ENCODE data around the gene CRYBG2. TPM values are rescaled to one million over a fixed set of nuclear protein-coding genes. Genes with fewer than 3 reads are reported as not detected.
A peak's percentile ranks its signal among the peaks of the same experiment; 100 is the strongest.
"Not testable (repeated sequence)": the region's sequence is repeated elsewhere in the genome, so short reads cannot be mapped to it uniquely, and the experiment has no call there.

Gene CRYBG2
- total RNA-seq, 6 experiments from 2014 or later = not detected

DNA sequence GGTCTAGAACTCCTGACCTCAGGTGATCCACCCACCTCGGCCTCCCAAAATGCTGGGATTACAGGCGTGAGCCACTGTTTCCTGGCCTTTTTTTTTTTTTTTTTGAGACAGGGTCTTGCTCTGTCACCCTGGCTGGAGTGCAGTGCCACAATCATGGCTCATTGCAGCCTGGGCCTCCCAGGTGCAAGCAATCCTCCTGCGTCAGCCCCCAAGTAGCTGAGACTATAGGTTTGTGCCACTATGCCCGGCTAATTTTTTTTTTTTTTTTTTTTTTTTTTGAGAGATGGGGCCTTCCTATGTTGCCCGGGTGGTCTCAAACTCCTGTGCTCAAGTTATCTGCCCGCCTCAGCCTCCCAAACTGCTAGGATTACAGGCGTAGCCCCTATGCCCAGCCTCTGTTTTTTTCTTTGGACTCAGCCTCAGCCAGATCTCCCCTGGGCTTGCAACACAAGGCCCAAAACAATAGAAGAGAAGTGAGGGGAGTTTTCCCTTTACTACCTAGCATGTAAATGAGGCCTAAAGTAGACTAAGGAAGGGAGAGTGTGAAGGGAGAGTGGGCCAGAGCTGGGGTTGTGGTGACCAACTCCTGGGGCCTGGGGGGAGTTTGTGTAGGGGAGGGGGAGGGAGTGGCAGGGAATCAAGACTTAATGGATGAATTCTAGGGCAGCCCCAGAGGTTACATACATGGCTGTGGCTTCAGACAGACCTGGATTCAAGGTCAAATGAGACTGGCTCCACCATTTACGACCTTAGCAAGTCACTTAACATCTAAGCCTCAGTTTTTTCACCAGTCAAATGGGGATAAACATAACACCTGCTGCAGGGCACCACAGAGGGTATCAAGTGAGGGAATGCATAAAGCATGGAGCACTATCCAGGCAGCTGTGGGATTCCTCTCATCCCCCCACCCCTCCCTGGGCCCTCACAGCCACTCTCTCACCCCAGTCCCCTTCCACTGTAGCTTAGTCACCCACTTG lies 37.8 kb downstream of the CRYBG2 start:
- Mint-ChIP-seq H3K9me3 (no peaks in the 10 kb centered on the region), H3K27ac (no peak overlapping the region), H3K4me1 (ENCODE audit: low read depth) (peaks cover 9% of the 10 kb centered on the region), H3K27me3 (ENCODE audit: insufficient read depth) (peaks cover 23% of the 10 kb centered on the region), H3K4me3 (no peak overlapping the region), H3K36me3 (ENCODE audit: low read depth) (no peaks in the 10 kb centered on the region)
- no peak for DNase-seq
- TF ChIP-seq, protein P1, sequence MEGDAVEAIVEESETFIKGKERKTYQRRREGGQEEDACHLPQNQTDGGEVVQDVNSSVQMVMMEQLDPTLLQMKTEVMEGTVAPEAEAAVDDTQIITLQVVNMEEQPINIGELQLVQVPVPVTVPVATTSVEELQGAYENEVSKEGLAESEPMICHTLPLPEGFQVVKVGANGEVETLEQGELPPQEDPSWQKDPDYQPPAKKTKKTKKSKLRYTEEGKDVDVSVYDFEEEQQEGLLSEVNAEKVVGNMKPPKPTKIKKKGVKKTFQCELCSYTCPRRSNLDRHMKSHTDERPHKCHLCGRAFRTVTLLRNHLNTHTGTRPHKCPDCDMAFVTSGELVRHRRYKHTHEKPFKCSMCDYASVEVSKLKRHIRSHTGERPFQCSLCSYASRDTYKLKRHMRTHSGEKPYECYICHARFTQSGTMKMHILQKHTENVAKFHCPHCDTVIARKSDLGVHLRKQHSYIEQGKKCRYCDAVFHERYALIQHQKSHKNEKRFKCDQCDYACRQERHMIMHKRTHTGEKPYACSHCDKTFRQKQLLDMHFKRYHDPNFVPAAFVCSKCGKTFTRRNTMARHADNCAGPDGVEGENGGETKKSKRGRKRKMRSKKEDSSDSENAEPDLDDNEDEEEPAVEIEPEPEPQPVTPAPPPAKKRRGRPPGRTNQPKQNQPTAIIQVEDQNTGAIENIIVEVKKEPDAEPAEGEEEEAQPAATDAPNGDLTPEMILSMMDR (IDR thresholded peaks at IDR 0.05) = no peak

DNA sequence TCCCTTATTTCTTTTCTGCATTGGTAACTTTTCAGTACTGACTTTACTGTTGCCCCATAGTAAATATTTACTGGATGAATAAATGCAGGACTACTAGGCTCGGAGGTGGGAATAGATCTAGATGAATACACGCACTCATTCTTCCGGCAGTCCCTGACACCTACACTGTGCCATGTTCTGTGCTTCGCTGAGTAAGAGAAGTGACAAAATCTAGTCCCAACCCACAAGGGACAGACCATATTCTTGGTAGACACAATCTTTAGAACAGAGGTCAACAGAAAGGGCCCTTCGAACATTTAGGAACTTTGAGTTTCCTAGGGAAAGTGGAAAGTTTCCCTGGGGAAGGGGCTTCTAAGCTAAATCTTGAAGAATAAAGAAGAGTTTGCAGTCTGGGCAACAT lies 39.4 kb downstream of the CRYBG2 start:
- H3K4me1 Mint-ChIP-seq (ENCODE audit: low read depth) = peaks cover 6% of the 10 kb centered on the region; the same call in 1 of the 2 replicates
- H3K4me3 Mint-ChIP-seq = no peak overlapping the region
- TF ChIP-seq, protein P1 (IDR thresholded peaks at IDR 0.05) = no peak
- no peaks in the 10 kb centered on the region for H3K9me3 Mint-ChIP-seq
- H3K36me3 Mint-ChIP-seq (ENCODE audit: low read depth) = no peaks in the 10 kb centered on the region
- H3K27me3 Mint-ChIP-seq (ENCODE audit: insufficient read depth) = peaks cover 23% of the 10 kb centered on the region
- H3K27ac Mint-ChIP-seq = no peak overlapping the region
- no peak for DNase-seq

DNA sequence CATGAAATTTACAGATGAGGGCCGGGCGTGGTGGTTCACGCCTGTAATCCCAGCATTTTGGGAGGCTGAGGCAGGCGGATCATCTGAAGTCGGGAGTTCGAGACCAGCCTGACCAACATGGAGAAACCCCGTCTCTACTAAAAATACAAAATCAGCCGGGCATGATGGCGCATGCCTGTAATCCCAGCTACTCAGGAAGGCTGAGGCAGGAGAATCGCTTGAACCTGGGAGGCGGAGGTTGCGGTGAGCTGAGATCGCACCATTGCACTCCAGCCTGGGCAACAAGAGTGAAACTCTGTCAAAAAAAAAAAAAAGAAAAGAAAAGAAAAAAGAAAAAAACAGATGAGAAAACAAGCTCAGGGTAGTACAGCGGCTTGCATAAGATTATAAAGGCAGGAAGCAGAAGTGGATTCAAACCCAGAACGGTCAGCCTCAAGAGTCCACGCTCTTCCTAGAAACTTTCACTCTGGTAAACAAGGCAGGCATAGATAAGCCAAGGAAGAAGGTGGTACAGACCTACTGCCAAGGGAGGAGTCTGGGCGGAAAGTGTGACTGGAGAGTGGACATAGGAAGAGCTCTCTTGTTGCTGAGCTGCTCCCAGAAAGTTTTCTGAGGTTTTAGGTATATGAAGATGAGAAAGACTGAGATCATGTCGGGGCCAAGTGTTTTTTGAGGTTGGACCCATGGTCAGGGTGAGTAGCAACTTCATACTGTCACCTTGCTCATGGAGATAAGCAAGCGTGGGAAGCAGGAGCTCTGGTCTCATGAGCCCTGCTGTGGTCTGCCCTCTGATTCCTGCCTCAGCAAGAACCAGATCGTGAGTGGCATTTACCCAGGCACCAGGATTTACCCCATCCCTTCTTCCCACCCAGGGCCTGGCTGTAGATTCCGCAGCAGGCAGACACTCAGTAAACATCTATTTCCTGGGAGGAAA lies 45.7 kb downstream of the CRYBG2 start:
- H3K4me1 Mint-ChIP-seq (ENCODE audit: low read depth) = peaks cover 23% of the 10 kb centered on the region
- DNase-seq; H3K36me3 Mint-ChIP-seq (ENCODE audit: low read depth); H3K27me3 Mint-ChIP-seq (ENCODE audit: insufficient read depth); H3K27ac Mint-ChIP-seq; H3K4me3 Mint-ChIP-seq; H3K9me3 Mint-ChIP-seq: not testable (repeated sequence)

DNA sequence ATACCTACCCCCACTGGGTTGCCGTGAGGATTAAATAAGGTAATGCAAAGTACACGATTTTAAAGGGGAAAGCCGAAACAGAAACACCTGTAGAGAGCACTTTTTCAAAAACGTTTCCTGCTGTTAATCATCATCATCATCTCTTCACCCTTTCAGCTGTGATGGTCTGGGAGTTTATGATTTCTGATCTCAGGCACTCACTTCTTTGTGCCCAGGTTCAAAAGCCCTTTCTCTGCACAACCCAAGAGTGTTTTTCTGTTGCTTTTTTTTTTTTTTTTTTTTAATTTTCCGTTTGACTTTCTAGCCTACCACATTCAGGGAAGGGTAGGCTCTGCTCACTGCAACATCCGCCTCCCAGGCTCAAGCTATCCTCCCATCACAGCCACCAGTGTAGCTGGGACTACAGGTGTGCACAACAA lies 46.6 kb downstream of the CRYBG2 start:
- Mint-ChIP-seq H3K36me3 (ENCODE audit: low read depth) (no peaks in the 10 kb centered on the region), H3K27ac (no peak overlapping the region), H3K27me3 (ENCODE audit: insufficient read depth) (peaks cover 6% of the 10 kb centered on the region), H3K4me3 (no peak overlapping the region; the same call in 1 of the 2 replicates), H3K9me3 (no peaks in the 10 kb centered on the region), H3K4me1 (ENCODE audit: low read depth) (peaks cover 31% of the 10 kb centered on the region)
- no peak for DNase-seq
- TF ChIP-seq, protein P1 (IDR thresholded peaks at IDR 0.05) = no peak

DNA sequence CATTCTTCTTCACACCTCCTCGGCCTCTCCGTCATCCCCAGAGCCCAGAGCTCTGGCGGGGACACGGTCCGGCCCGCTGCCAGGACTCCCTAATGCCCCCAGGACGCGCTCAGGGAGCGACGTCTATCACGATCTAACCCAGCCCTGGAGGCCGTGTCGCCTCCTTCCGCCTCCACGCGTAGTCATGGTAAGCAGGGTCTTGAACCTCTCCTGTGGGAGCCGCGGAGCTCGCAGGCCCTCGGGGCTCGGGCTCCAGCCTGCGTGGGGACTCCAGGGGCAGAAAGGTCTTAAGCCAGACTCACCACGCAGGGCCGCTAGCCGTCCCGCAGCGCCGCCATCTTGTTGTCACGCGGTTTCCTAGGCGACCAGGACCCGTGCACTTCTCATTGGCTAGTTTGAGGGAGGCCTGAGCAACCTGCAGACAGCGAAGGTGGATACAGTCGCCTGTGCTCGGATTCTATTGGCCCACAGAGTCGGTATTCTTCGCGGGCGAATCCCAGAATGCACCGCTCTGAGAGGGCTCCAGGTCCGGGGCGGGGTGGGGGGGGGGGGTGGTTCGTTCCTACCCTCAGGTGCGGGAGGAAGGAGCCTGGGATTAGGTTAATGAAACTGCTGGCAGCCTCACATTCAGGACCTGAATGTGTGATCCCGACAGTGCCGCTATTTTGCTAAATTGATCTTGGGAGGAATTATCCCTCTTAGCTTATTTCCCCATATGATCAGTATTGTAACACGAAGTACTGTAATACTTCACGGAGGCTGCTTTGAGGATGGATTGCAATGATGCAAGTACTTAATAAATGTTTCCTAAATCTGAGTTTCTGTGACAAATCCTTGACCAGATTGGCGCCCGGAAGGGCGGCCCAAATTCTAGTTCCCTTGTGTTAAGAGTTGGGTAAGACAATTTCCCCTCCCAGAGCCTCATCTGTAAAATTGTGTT lies 47.4 kb downstream of the CRYBG2 start, which contains the start of gene UBXN11:
Gene UBXN11, minus strand, starts transcription at position 347 of the 940 bp plus-strand sequence. CDS start 3,753 bp downstream, outside the sequence.
- Mint-ChIP-seq H3K27me3 (ENCODE audit: insufficient read depth) (peaks cover 3% of the 10 kb centered on the region), H3K9me3 (no peaks in the 10 kb centered on the region), H3K4me3 (peak within 1 kb of the TSS; percentile 95), H3K4me1 (ENCODE audit: low read depth) (peaks cover 34% of the 10 kb centered on the region), H3K36me3 (ENCODE audit: low read depth) (no peaks in the 10 kb centered on the region), H3K27ac (peak within 1 kb of the TSS; percentile 95)
- TF ChIP-seq, protein P1 (IDR thresholded peaks at IDR 0.05) = no peak
- DNase-seq = peak; percentile 95

All from HFFc6 (cell line).